ENCODE results near the gene RASGRP1. TPM values are rescaled to one million over a fixed set of nuclear protein-coding genes. Genes with fewer than 3 reads are reported as not detected.

Gene RASGRP1
- total and polyA plus RNA-seq, 9 donors = 0.31 to 0.85 (median 0.41) TPM

- H3K27ac ChIP-seq (ENCODE audit: low read length) = no peak overlapping the region
- no CpG with 5 or more reads among the region's 1 CpG for WGBS (ENCODE audit: insufficient coverage)
- H3K4me3 ChIP-seq (ENCODE audit: low read length) = no peak overlapping the region
- no peaks in the 10 kb centered on the region for H3K4me1 ChIP-seq (ENCODE audit: control insufficient read depth, insufficient read depth, low read length)
- no peak for DNase-seq
- no peaks in the 10 kb centered on the region for H3K9me3 ChIP-seq (replicated peaks; ENCODE audit: control insufficient read depth, low read depth, low read length)
- H3K27me3 ChIP-seq (ENCODE audit: control insufficient read depth, insufficient read depth, low read length) = no peaks in the 10 kb centered on the region
- H3K36me3 ChIP-seq (ENCODE audit: control insufficient read depth, insufficient read depth, low read length) = no peaks in the 10 kb centered on the region
Measured at GRCh38 chr15:38528294-38528693, 36.3 kb downstream of the RASGRP1 start.

- Histone ChIP-seq H3K9me3 (replicated peaks; ENCODE audit: control insufficient read depth, low read depth, low read length) (no peaks in the 10 kb centered on the region), H3K27ac (ENCODE audit: low read length) (no peak overlapping the region), H3K4me1 (ENCODE audit: control insufficient read depth, insufficient read depth, low read length) (no peaks in the 10 kb centered on the region), H3K4me3 (ENCODE audit: low read length) (no peak overlapping the region), H3K27me3 (ENCODE audit: control insufficient read depth, insufficient read depth, low read length) (no peaks in the 10 kb centered on the region), H3K36me3 (ENCODE audit: control insufficient read depth, insufficient read depth, low read length) (no peaks in the 10 kb centered on the region)
- no peak for DNase-seq
- WGBS (ENCODE audit: insufficient coverage) = 83% methylated on average over 2 of the region's 2 CpGs
Measured at GRCh38 chr15:38526158-38526557, 38.5 kb downstream of the RASGRP1 start.

- Histone ChIP-seq H3K27ac (ENCODE audit: low read length) (no peak overlapping the region), H3K4me1 (ENCODE audit: control insufficient read depth, insufficient read depth, low read length) (no peaks in the 10 kb centered on the region), H3K27me3 (ENCODE audit: control insufficient read depth, insufficient read depth, low read length) (no peaks in the 10 kb centered on the region), H3K9me3 (replicated peaks; ENCODE audit: control insufficient read depth, low read depth, low read length) (no peaks in the 10 kb centered on the region), H3K4me3 (ENCODE audit: low read length) (no peak overlapping the region), H3K36me3 (ENCODE audit: control insufficient read depth, insufficient read depth, low read length) (no peaks in the 10 kb centered on the region)
- DNase-seq = no peak
- WGBS (ENCODE audit: insufficient coverage) = 83% methylated on average over 1 of the region's 6 CpGs
Measured at GRCh38 chr15:38525489-38525888, 39.1 kb downstream of the RASGRP1 start.

GRCh38 chr15:38524156-38524555, 40.5 kb downstream of the RASGRP1 start:
- no peak overlapping the region for H3K4me3 ChIP-seq (ENCODE audit: low read length)
- WGBS (ENCODE audit: insufficient coverage) = 80% methylated on average over 3 of the region's 5 CpGs
- no peaks in the 10 kb centered on the region for H3K36me3 ChIP-seq (ENCODE audit: control insufficient read depth, insufficient read depth, low read length)
- no peaks in the 10 kb centered on the region for H3K4me1 ChIP-seq (ENCODE audit: control insufficient read depth, insufficient read depth, low read length)
- no peaks in the 10 kb centered on the region for H3K9me3 ChIP-seq (replicated peaks; ENCODE audit: control insufficient read depth, low read depth, low read length)
- H3K27me3 ChIP-seq (ENCODE audit: control insufficient read depth, insufficient read depth, low read length) = no peaks in the 10 kb centered on the region
- no peak for DNase-seq
- no peak overlapping the region for H3K27ac ChIP-seq (ENCODE audit: low read length)

GRCh38 chr15:38522922-38523321, 41.7 kb downstream of the RASGRP1 start:
- no peaks in the 10 kb centered on the region for H3K9me3 ChIP-seq (replicated peaks; ENCODE audit: control insufficient read depth, low read depth, low read length)
- no peaks in the 10 kb centered on the region for H3K4me1 ChIP-seq (ENCODE audit: control insufficient read depth, insufficient read depth, low read length)
- no peaks in the 10 kb centered on the region for H3K36me3 ChIP-seq (ENCODE audit: control insufficient read depth, insufficient read depth, low read length)
- WGBS (ENCODE audit: insufficient coverage) = 77% methylated on average over 3 of the region's 4 CpGs
- no peak overlapping the region for H3K27ac ChIP-seq (ENCODE audit: low read length)
- no peaks in the 10 kb centered on the region for H3K27me3 ChIP-seq (ENCODE audit: control insufficient read depth, insufficient read depth, low read length)
- no peak for DNase-seq
- no peak overlapping the region for H3K4me3 ChIP-seq (ENCODE audit: low read length)

GRCh38 chr15:38521316-38521715, 43.3 kb downstream of the RASGRP1 start:
- WGBS (ENCODE audit: insufficient coverage) = 47% methylated on average over 5 of the region's 5 CpGs
- Histone ChIP-seq H3K27ac (ENCODE audit: low read length) (no peak overlapping the region), H3K36me3 (ENCODE audit: control insufficient read depth, insufficient read depth, low read length) (no peaks in the 10 kb centered on the region), H3K27me3 (ENCODE audit: control insufficient read depth, insufficient read depth, low read length) (no peaks in the 10 kb centered on the region), H3K9me3 (replicated peaks; ENCODE audit: control insufficient read depth, low read depth, low read length) (no peaks in the 10 kb centered on the region), H3K4me3 (ENCODE audit: low read length) (no peak overlapping the region), H3K4me1 (ENCODE audit: control insufficient read depth, insufficient read depth, low read length) (no peaks in the 10 kb centered on the region)
- DNase-seq = no peak

GRCh38 chr15:38520035-38520434, 44.6 kb downstream of the RASGRP1 start:
- Histone ChIP-seq H3K36me3 (ENCODE audit: control insufficient read depth, insufficient read depth, low read length) (no peaks in the 10 kb centered on the region), H3K4me3 (ENCODE audit: low read length) (no peak overlapping the region), H3K27ac (ENCODE audit: low read length) (no peak overlapping the region), H3K4me1 (ENCODE audit: control insufficient read depth, insufficient read depth, low read length) (no peaks in the 10 kb centered on the region), H3K9me3 (replicated peaks; ENCODE audit: control insufficient read depth, low read depth, low read length) (no peaks in the 10 kb centered on the region), H3K27me3 (ENCODE audit: control insufficient read depth, insufficient read depth, low read length) (no peaks in the 10 kb centered on the region)
- 80% methylated on average over 2 of the region's 3 CpGs for WGBS (ENCODE audit: insufficient coverage)
- no peak for DNase-seq

GRCh38 chr15:38518084-38518483, 46.5 kb downstream of the RASGRP1 start:
- H3K27me3 ChIP-seq (ENCODE audit: control insufficient read depth, insufficient read depth, low read length) = no peaks in the 10 kb centered on the region
- no peaks in the 10 kb centered on the region for H3K4me1 ChIP-seq (ENCODE audit: control insufficient read depth, insufficient read depth, low read length)
- no peak overlapping the region for H3K4me3 ChIP-seq (ENCODE audit: low read length)
- H3K9me3 ChIP-seq (replicated peaks; ENCODE audit: control insufficient read depth, low read depth, low read length) = no peaks in the 10 kb centered on the region
- H3K36me3 ChIP-seq (ENCODE audit: control insufficient read depth, insufficient read depth, low read length) = no peaks in the 10 kb centered on the region
- no peak for DNase-seq
- 63% methylated on average over 1 of the region's 4 CpGs for WGBS (ENCODE audit: insufficient coverage)
- H3K27ac ChIP-seq (ENCODE audit: low read length) = no peak overlapping the region

- Histone ChIP-seq H3K4me3 (ENCODE audit: low read length) (no peak overlapping the region), H3K36me3 (ENCODE audit: control insufficient read depth, insufficient read depth, low read length) (no peaks in the 10 kb centered on the region), H3K27me3 (ENCODE audit: control insufficient read depth, insufficient read depth, low read length) (no peaks in the 10 kb centered on the region), H3K9me3 (replicated peaks; ENCODE audit: control insufficient read depth, low read depth, low read length) (no peaks in the 10 kb centered on the region), H3K4me1 (ENCODE audit: control insufficient read depth, insufficient read depth, low read length) (no peaks in the 10 kb centered on the region), H3K27ac (ENCODE audit: low read length) (no peak overlapping the region)
- DNase-seq = no peak
- no CpG with 5 or more reads among the region's 2 CpGs for WGBS (ENCODE audit: insufficient coverage)
Measured at GRCh38 chr15:38517312-38517975, 47.2 kb downstream of the RASGRP1 start.

- 62% methylated on average over 2 of the region's 5 CpGs for WGBS (ENCODE audit: insufficient coverage)
- H3K27me3 ChIP-seq (ENCODE audit: control insufficient read depth, insufficient read depth, low read length) = no peaks in the 10 kb centered on the region
Measured at GRCh38 chr15:38516626-38517025, 48.0 kb downstream of the RASGRP1 start.

GRCh38 chr15:38514601-38515000, 50.0 kb downstream of the RASGRP1 start:
- 0% methylated on average over 1 of the region's 2 CpGs for WGBS (ENCODE audit: insufficient coverage)
- H3K27me3 ChIP-seq (ENCODE audit: control insufficient read depth, insufficient read depth, low read length) = no peaks in the 10 kb centered on the region
- no peak overlapping the region for H3K4me3 ChIP-seq (ENCODE audit: low read length)
- H3K36me3 ChIP-seq (ENCODE audit: control insufficient read depth, insufficient read depth, low read length) = no peaks in the 10 kb centered on the region
- no peaks in the 10 kb centered on the region for H3K4me1 ChIP-seq (ENCODE audit: control insufficient read depth, insufficient read depth, low read length)
- DNase-seq = no peak
- no peak overlapping the region for H3K27ac ChIP-seq (ENCODE audit: low read length)
- no peaks in the 10 kb centered on the region for H3K9me3 ChIP-seq (replicated peaks; ENCODE audit: control insufficient read depth, low read depth, low read length)

More at GRCh38 chr15:38516626-38517025, 48.0 kb downstream of the RASGRP1 start:
- no peak for DNase-seq
- Histone ChIP-seq H3K4me3 (ENCODE audit: low read length) (no peak overlapping the region), H3K9me3 (replicated peaks; ENCODE audit: control insufficient read depth, low read depth, low read length) (no peaks in the 10 kb centered on the region), H3K27ac (ENCODE audit: low read length) (no peak overlapping the region), H3K4me1 (ENCODE audit: control insufficient read depth, insufficient read depth, low read length) (no peaks in the 10 kb centered on the region), H3K36me3 (ENCODE audit: control insufficient read depth, insufficient read depth, low read length) (no peaks in the 10 kb centered on the region)

Data from muscle of leg (tissue), 11 donors.